ENCODE results near the gene NLGN1.
"Not testable (repeated sequence)": the region's sequence is repeated elsewhere in the genome, so short reads cannot be mapped to it uniquely, and the experiment has no call there.

Gene NLGN1

GRCh38 chr3:174220775-174221554 lies 823.4 kb downstream of the NLGN1 start:
- no peak for DNase-seq (ENCODE audit: low read depth)

DNA sequence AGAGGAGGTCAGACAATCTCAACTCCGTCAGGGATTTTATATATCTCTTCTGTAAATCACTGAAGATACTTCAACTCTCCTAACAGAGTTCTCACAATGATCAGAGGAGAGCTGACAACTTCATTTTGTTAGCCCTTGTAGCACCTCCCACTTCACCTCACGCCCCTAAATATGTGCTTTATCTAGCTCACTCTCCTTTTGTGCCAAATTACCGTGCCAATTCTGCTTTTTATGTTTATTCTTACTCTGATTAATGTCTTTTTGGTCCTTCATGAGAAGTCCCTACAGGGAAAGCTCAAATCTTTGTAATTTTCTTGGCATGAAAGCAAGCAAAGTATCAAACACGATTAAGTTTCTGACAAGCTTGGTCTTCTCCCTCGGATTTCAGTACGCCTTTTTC lies 825.5 kb downstream of the NLGN1 start:
- no peak for DNase-seq (ENCODE audit: low read depth)

- DNase-seq (ENCODE audit: low read depth), result no peak
Observed at GRCh38 chr3:174223626-174224025, 826.1 kb downstream of the NLGN1 start.

GRCh38 chr3:174229916-174230315 lies 832.4 kb downstream of the NLGN1 start:
- DNase-seq (ENCODE audit: low read depth), result no peak

DNA sequence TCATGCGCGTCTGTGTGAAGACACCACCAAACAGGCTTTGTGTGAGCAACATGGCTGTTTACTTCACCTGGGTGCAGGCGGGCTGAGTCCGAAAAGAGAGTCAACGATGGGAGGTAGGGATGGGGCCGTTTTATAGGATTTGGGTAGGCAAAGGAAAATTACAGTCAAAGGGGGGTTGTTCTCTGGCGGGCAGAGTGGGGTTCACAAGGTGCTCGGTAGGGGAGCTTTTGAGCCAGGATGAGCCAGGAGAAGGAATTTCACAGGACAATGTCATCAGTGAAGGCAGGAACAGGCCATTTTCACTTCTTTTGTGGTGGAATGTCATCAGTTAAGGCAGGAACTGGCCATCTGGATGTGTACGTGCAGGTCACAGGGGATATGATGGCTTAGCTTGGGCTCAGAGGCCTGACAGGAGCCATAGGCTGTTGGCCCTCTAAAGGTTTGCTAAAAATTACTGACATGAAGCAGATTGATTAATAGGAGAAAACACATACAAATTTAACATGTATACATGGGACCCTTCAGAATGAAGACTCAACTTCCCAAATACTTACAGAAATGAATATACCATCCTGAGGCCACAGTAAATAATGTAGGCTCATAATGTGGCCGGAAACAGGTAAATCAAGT lies 834.6 kb downstream of the NLGN1 start:
- not testable (repeated sequence) for DNase-seq (ENCODE audit: low read depth)

DNA sequence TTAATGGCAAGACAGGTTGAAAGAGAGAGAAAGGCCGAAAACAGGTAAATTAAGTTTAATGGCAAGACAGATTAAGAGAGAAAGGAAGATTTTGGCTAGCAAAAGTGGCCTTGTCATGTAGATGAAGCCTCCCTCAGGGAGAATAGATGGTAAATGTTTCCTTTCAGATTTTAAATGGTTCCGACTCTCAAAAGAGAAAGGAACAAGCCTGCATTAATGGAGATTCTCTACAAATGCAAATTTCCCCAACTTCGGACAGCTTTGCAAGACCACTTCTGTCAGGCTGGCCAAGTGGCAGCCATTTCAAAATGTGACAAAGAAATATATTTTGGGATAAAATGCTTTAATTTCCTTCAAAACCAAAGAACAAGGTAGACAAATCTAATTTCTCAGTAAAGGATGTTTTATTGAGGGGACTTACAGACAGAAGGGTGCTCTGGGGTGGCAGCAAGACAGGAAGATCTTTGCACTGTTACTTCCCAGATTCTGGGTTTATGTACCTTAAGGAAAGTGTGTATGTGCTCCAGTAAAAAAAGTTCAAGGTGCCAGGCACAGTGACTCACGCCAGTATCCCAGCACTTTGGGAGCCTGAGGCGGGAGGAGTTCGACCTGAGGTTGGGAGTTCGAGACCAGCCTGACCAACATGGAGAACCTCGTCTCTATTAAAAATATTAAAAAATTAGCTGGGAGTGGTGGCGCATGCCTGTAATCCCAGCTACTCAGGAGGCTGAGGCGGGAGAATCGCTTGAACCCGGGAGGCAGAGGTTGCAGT lies 835.3 kb downstream of the NLGN1 start:
- DNase-seq (ENCODE audit: low read depth), result no peak

GRCh38 chr3:174233511-174233910 lies 836.0 kb downstream of the NLGN1 start:
- no peak for DNase-seq (ENCODE audit: low read depth)

DNA sequence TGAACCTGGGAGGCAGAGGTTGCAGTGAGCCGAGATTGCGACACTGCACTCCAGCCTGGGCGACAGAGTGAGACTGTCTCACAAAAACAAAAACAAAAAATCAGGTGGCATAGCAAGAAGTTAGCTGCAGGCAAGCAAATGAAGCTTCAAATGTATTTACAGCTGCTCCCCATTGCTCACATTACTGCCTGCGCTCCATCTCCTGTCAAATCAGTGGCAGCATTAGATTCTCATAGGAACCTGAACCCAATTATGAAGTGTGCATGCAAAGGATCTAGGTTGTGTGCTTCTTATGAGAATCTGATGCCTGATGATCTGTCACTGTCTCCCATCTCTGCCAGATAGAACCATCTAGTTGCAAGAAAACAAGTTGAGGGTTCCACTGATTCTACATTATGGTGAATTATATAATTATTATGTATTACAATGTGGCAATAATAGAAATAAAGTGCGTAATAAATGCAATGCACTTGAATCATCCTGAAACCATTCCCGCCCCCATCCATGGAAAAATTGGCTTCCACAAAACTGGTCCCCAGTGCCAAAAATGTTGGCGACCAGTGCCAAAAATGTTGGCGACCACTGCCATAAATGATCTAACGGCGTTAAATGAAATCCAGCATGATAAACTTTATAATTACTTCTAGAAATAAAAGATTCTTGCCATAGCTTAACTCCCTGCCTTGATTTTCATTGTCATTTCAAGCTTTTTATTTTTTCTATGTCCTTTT lies 844.9 kb downstream of the NLGN1 start:
- DNase-seq (ENCODE audit: low read depth), result no peak

DNA sequence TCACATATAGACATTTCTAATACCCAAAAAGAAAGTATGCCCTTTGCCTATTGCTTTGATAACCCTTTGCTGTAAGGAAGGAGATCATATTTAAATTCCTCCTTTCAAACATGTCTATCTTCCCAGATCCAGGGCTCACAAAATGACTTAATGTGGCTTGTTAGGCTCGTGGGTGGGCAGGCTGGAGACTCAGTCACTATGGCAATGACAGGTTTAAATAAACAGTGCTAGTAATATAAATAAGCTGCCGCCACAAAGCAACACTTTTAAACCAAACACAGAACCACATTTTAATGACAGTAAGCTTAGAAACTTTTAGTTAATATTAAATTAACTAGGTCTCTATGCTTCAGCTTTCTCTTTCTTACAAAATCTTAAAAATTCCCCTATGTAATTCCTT lies 845.6 kb downstream of the NLGN1 start:
- DNase-seq (ENCODE audit: low read depth), result no peak

- no peak for DNase-seq (ENCODE audit: low read depth)
Observed at GRCh38 chr3:174247687-174248152, 850.2 kb downstream of the NLGN1 start.

GRCh38 chr3:174251681-174252080 lies 854.1 kb downstream of the NLGN1 start:
- DNase-seq (ENCODE audit: low read depth), result no peak

DNA sequence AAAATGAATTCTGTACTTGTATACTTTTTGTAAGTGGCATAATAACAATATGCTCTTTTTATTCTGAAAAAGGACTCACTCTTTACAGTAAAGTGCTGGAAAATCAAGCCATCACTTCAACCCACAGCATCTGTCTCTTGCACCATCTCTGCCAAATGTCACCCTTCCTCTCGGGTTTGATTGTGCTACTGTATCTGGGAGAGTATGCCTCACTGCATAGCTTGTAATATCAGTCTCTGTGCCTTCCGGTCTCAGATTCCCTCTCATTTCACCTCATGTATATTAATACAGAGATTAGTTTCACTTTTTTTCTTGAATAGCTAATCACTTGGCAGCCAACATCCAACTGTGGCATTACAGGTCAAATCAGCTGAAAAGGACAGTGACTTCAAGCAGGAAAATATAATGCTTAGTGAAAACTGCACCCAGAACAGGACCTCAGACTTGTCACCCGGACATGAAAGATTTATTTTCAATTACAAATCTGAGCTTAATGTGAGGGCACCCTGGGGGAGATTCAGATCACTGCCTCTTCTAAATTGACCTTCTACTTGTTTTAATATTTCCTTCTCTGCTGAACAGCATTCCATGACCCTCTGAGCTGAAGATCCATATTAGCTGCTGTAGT lies 855.8 kb downstream of the NLGN1 start:
- no peak for DNase-seq (ENCODE audit: low read depth)

- no peak for DNase-seq (ENCODE audit: low read depth)
Observed at GRCh38 chr3:174253940-174254339, 856.4 kb downstream of the NLGN1 start.

- DNase-seq (ENCODE audit: low read depth), result no peak
Observed at GRCh38 chr3:174255454-174255853, 857.9 kb downstream of the NLGN1 start.

- DNase-seq (ENCODE audit: low read depth), result no peak
Observed at GRCh38 chr3:174266476-174266875, 868.9 kb downstream of the NLGN1 start.

DNA sequence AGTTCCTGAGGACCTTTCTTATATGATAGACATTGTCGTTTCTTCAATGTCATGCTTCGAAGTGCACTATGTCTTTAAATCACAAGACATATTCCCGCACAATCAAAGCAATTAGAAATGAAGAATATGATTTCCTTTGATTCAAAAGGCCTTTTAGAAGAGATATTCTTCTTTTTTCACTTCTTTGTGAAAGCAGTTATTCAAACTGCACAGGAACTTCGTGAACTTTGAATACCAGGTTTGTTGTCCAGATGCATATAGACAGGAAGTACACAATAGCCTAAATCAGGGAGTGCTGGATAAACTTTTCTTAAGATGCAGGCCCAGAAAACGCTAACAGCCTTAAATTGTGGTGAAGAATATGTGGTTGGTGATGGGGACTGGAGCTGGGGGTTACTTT lies 870.5 kb downstream of the NLGN1 start:
- no peak for DNase-seq (ENCODE audit: low read depth)

- no peak for DNase-seq (ENCODE audit: low read depth)
Observed at GRCh38 chr3:174268586-174268985, 871.0 kb downstream of the NLGN1 start.

DNA sequence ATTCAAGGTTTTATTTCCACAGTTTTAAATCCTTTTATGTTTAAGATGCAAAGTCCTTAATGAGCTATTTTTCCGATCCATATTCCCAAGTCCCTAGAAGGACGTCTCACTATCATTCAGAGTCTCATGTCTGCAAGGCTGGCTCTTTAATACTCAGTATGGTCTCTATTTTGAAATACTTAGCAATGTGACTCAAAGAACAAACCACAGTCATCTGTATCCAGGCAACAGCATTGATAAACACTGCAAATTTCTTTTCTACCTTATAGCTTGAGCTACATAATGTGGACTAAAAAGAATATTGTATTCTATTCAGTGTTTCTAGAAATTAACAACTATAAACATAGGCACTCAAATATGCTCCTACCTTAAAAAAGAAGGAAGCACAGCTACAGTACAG lies 873.3 kb downstream of the NLGN1 start:
- no peak for DNase-seq (ENCODE audit: low read depth)

- DNase-seq (ENCODE audit: low read depth), result no peak
Observed at GRCh38 chr3:174275336-174275735, 877.8 kb downstream of the NLGN1 start.

DNA sequence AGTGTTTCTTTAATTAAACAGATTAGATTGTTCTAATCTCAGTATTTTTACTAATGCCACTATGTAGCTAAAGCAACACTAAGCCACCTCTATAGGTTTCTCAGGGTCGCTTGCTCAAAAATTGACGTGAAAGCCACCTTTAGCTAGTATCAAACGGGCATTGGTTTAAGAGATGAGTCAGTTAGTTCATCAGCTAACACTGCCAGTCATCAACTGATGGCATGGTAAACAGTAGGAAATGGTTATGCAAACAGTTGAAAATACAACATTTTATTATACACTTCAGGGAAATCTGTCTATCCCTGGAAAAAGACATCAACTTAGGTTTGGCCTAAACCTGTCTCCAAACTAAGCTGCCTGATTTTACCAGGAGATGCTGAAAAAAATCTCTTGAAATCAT lies 879.3 kb downstream of the NLGN1 start:
- DNase-seq (ENCODE audit: low read depth), result no peak

- DNase-seq (ENCODE audit: low read depth), result no peak
Observed at GRCh38 chr3:174278094-174278493, 880.5 kb downstream of the NLGN1 start.

- no peak for DNase-seq (ENCODE audit: low read depth)
Observed at GRCh38 chr3:174280186-174280585, 882.6 kb downstream of the NLGN1 start.
